SK-N-MC (cell line): ENCODE data around the gene MYO16.

Experiments used
- FOXP2 ChIP-seq: optimal IDR thresholded peaks from 2 replicates; pipeline ENCODE3; 2011; ENCODE audit warnings: mild to moderate bottlenecking, moderate library complexity; ENCODE audit not compliant: insufficient read depth; ENCODE audit errors: extremely low read length, control extremely low read depth
- POLR2AphosphoS5 ChIP-seq: IDR thresholded peaks from 2 replicates; pipeline ENCODE4 v1.6.1; 2012; ENCODE audit warnings: mild to moderate bottlenecking, low read depth, low read length, borderline replicate concordance

GRCh38 chr13:108690726-108691125, 61.3 kb downstream of the MYO16 start:
- TF ChIP-seq POLR2AphosphoS5 (no peak), FOXP2 (no peak)
